ENCODE data around the gene CFAP43. TPM values are rescaled to one million over a fixed set of nuclear protein-coding genes. Genes with fewer than 3 reads are reported as not detected.

Gene CFAP43, protein sequence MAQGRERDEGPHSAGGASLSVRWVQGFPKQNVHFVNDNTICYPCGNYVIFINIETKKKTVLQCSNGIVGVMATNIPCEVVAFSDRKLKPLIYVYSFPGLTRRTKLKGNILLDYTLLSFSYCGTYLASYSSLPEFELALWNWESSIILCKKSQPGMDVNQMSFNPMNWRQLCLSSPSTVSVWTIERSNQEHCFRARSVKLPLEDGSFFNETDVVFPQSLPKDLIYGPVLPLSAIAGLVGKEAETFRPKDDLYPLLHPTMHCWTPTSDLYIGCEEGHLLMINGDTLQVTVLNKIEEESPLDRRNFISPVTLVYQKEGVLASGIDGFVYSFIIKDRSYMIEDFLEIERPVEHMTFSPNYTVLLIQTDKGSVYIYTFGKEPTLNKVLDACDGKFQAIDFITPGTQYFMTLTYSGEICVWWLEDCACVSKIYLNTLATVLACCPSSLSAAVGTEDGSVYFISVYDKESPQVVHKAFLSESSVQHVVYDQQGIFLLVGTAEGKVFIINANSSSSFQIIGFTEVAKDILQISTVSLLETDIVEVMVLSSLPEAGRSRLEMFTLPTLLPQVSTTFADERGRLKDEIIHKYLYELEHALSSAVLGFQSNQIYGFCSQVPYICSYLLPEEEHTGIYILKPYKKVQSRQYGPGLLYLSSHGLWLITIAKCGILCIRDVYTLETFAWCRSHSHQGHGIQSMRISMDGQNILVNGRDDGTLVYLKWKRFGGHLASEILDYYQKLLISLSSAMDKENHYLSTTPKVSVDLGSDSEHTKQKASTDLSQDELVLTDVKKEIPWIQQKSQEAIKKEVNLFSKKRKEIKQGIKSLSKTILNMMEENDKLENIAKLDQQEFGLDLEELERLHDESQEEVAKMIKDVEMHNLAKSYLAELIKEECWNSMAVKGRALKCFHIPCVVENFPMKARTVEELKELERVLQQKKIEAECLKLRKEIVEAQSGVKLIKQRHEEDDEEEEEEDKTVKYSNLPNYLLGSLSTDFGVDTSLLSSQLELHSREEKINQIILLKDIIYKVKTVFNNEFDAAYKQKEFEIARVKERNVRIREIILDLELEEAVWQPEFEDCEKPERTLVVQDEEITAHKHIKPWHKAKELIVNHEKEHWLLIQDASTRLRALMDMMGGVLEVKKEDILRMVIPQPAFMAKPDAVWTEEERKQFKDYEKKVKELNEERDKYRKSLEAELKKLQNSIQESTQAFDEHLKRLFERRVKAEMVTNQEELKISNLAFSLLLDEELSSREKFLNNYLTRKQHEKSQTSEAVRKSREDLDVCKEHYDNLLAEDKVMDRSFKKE (N-terminal part only)
- total RNA-seq (2014; rRNA removed; shearing (Covaris generic)): 0.89 and 2.1 TPM in 2 replicates

DNA sequence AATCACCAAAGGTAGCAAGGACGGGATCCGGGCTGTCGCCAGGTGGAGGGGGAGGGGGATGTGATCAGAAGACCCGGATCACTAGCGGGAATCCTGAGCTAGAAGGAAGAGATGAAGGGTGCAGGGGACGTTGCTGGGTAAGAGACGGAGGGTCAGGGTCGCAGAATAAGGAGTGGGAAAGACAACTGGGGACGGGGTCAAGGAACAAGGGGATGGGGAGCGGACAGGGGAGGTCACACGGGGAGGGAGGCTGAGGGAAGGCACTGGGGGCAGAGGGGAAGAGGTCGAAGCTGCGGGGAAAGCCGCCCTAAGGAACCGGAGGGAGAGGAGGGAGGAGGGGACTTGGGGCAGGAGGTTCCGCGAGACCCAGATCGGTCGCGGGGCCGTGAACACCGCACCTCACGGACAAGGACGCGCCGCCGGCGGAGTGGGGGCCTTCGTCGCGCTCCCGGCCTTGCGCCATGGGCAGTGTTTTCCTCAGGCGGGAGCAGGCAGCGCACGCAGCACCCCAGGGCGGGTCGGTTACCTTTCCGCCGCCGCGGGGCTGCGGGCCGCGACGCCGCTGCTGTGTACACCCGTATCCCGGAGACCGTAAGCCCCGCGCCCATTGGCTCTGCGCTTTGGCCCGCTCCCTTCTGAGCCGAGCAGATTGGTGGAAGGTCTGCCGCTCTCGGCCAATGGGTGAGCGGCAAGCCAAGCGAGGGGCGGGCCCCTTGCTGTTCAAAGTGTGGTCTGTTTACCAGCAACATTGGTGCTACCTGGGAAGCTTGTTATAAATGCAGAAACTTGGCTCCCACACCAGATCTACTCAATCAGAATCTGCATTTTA is at the start of gene CFAP43:
TSS of gene CFAP43 (minus strand) at position 581 of the 829 bp plus-strand sequence. CDS start at position 463, 118 bp downstream.
- DNase-seq (ENCODE audit: low read depth): peak; percentile 95

DNA sequence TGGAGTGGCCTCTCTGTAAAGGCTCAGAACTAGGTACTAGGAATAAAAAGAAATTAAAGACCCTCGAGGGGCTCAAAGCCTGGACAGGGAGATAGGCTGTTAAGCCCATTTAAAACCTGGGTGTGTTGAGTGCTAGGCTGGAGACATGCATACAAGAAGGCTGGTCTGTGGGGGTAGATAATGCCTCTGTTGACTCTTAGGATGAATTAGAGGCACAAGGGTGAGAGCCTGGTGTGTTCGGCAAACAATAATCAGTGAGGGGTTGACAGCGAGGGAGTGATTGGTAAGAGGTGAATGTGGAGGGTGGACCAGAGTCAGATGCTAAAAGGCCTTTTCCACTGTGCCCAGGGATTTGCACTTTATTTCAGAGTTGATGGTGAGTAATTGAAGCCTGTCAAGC is 49.5 kb upstream of the CFAP43 start:
- DNase-seq (ENCODE audit: low read depth): no peak

DNA sequence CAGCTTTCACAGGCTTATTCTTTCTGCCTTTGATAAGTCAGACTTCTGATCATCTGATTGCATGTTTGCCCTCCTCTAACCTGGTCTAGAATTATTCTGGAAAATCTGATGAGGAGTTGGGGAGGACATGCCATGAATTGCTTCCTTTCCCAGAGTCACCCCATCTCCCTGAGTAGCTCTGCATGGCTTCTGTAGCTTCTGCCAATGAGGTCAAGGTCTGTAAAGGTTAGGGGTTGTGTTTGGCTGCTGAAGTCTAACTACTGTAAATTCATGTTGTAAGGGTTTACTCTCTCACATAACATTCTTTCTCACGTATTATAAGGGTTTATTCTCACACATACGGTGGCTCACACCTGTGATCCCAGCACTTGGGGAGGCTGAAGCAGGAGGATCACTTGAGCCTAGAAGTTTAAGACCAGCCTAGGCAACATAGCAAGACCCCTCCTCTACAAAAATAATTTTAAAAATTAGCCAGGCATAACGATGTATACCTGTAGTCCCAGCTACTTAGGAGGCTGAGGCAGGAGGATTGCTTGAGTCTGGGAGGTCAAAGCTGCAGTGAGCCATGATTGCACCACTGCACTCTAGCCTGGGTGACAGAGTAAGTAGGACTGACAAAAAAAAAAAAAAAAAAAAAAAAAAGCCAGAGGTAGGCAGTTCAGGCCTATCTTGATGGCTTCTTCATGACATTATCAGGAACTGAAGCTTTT is 47.5 kb upstream of the CFAP43 start:
- DNase-seq (ENCODE audit: low read depth): no peak

DNA sequence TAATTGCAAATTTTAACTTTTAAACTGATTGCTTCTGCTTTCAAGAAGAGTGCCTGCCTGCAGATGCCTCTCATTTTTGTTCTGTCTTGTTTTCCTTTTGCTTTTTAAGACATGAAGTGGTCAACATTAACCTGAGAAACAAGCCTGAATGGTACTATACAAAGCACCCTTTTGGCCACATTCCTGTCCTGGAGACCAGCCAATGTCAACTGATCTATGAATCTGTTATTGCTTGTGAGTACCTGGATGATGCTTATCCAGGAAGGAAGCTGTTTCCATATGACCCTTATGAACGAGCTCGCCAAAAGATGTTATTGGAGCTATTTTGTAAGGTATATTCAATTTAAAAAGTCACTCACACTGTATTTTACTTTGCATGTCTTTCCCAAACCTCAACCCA is 45.6 kb upstream of the CFAP43 start:
- no peak for DNase-seq (ENCODE audit: low read depth)

DNA sequence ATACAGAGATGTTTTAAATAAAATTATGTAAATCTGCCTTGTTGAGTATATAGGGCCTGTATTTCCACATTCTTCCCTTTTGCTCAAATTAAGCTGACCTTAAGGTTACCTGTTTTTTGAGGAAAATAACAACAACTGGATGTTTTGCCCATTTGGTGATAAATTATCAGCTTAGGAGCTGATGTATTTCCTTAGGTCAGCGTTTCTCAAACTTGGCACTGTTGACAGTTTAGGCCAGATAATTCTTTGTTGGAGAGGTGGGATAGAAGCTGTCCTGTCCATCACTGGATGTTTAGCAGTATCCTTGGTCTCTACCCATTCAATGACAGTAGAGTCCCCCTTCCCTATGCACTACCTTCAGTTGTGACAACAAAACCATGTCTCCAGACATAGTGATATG is 44.0 kb upstream of the CFAP43 start:
- DNase-seq (ENCODE audit: low read depth): no peak

DNA sequence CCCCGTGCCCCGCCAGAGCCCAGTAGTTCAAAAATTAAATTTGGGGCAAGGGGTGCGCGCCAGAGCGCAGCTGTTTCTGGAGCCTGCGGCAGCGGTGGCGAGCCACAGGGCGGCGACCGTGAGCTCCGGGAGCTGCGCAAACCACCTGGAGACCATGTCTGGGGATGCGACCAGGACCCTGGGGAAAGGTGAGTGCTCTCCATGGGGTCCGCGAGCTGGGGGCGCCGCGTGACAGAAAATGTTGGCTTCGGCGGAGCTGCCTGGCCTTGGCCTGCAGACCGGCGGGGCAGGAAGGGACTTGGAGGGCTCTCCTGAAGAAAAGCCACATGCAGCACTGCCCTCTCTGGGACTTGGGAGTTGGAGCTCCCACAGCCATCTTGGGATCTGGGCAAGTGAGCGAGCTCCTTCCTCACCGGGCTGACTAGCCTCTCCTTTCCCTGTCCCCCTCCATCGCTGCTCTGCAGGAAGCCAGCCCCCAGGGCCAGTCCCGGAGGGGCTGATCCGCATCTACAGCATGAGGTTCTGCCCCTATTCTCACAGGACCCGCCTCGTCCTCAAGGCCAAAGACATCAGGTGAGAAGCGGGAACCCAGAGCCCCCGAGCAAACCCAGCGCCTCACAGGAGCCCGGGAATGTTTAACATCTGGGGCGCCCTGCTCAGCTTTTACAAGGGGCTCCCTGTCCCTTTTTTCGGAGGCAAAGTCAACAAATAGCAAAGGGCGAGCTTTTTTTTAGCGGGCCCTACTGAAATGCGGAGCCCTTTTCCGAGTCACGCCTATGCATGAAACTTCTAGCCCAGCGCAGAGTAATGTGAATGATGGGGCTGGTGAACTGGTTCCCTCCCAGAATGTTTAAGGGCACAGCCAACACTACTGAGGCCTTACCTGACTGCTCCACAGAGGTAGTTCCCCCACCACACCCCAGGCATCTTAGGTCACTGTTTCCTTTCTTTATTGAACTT is 42.9 kb upstream of the CFAP43 start:
- DNase-seq (ENCODE audit: low read depth): no peak

DNA sequence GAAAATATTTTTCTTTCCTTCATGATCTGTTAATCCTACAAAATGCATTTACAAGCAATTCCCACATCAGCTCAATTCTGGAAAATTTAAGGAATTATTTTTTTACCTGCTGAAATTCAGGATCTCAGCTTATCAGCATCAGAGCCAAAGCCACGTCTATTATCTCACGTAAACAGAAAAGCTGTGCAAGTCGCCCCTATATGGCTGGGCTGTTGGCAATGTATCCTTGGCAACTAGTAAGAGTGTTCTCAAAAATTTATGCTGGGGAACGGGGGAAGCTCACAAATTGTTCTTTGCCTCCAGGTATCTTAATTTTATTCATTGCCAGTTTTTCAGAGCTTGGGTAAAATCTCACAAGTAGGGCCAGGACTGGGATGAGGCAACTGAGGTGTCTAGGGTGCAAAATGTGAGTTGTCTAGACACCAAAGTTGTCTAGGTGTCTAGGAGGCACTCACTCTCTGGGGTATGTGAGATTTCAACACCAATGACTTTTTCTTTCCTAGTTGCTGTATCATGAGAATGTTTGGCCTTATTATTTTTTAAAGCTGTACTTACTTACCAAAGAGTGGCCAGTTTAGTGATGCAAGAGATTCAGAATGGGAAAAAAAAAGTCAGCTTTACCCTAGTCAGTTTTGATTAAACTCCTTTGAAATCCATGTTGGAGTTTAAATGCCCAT is 41.9 kb upstream of the CFAP43 start:
- no peak for DNase-seq (ENCODE audit: low read depth)

DNA sequence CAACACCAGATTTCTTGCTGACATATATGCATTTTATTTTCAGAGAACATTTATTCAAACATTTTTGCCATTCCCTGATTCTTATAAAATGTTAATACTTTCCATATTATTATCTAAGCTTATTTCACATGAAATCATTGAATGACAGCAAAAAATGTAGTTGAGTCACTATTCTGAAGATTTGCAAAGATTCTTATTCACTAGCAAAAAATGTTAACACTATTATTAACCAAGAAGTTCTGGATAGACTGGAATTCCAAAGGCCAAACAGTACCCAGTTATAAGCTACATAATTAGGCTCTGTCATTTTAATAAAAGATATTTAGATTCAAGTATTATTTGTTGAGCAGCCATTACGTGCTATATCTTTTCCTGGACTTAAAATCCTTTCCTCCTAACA is 41.1 kb upstream of the CFAP43 start:
- DNase-seq (ENCODE audit: low read depth): no peak

DNA sequence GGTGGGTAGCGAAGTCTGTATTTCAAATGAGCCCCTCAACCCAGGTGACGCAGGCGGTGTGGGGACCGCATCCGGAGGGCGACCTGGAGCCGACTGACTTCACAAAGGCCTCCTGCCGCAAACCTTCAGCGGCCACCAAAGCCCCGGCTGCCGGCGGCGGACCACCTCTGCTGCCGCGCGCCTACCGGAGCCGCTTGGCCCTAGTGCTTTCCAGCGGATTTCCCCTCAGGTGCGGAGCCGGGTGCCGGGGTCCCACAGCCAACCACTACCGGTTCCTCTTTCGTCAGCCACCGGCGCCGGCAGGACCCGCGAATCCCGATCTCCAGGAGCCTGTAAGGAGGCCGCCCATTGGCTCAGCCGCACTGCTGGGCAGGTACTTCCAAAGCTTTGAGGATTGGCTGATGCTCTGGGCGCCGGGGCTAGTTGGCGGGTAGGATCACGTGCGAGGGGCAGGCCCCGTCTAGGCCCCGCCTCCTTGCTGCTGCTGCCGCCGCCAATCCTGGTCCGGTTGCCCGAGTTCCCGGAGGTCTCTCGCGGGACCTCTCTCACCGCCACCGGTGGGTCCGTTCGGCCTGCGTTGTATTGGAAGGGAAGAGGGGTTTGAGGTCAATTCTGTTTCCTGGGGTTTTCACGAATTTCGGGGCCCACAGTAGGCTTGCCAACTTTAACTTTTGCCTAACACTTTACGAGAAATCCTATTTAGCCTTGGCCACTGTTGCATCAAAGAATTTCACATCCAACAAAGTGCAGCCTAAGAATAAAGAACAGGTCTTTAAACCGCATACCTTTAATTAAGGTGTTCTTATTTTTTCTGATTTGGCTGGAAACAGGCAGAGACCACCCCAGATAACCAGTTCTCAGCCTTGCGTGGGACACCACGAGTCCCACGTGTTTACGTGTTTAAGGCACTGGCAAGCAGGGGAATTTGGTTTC is 36.8 kb upstream of the CFAP43 start, which contains the start of gene GSTO2:
TSS of gene GSTO2 (plus strand) at position 472 of the 933 bp plus-strand sequence. CDS start 5,732 bp downstream, outside the sequence.
- DNase-seq (ENCODE audit: low read depth): peak; percentile 99

DNA sequence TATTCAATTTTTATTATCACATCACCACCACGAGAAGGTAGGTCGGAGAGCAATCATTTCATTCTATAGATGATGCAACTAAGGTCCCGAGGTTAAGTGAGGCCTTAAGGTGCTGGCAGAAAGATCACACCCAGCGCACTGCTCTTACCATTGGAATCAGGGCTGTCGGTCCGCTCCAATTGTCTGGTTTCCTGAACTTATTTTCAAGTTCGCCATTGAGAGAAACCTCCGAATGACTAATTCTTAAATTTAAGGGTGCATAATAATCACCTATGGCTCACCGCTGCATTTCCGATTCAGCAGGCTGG is 36.2 kb upstream of the CFAP43 start:
- DNase-seq (ENCODE audit: low read depth): peak; percentile 32

DNA sequence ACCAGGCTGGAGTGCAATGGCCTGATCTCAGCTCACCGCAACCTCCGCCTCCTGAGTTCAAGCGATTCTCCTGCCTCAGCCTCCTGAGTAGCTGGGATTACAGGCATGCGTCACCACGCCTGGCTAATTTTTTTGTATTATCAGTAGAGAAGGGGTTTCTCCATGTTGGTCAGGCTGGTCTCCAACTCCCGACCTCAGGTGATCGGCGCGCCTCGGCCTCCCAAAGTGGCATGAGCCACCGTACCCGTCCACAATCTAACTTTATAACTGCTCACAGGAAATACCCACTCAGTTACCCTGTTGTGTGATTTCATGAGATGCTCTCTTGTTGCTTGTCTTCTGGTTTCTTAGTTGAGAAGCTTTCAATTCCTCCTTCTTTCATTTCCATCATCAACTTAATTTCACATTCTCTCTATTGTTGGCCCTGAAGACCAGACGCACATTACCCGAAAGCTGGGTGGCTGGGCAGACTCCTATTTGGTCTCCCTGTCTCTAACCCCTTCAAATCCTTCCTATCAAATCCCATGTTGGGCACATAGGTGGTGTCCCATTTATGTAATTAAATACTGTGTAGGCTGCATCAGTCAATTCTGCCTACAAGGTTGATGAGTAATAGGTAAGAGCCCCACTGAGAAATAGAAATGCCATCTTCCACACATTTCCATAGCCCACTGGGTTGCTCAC is 35.7 kb upstream of the CFAP43 start:
- peak; percentile 26 for DNase-seq (ENCODE audit: low read depth)

DNA sequence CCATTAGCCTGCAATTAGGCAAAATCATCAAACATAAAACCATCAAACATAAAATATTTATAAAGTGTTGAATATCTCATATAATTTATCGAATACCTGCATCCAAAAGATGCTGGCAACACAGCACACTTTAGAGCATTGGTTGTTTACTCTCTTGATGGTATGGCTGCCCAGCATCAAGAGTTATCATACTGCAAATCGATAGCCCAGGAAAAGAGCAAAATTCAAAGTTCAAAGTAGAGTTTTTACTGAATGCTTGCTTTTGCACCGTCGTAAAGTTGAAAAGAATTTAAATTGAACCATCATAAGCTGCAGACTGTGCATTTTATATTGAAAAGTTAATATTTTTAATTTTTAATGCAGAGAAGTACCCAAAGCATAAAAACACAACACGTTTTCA is 32.6 kb upstream of the CFAP43 start:
- no peak for DNase-seq (ENCODE audit: low read depth)

DNA sequence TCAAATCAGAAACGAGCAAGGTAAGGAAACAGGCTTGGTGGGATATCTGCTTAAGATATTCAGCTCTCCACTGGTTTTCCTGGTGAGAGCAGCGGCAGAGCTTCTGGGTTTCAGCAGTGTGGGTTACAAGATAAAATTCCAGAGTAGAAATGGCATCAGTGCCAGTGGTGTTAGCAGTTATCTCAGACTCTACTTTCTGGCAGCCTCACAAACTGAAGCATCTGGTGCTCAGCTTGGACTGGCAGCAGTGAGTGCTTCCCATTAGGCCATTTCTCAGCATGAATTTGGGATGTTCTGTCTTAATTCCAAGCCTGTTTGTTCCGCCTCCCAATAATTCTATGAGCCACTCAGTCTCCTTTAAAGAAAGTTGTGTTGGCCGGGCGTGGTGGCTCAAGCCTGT is 29.9 kb upstream of the CFAP43 start:
- DNase-seq (ENCODE audit: low read depth): no peak

DNA sequence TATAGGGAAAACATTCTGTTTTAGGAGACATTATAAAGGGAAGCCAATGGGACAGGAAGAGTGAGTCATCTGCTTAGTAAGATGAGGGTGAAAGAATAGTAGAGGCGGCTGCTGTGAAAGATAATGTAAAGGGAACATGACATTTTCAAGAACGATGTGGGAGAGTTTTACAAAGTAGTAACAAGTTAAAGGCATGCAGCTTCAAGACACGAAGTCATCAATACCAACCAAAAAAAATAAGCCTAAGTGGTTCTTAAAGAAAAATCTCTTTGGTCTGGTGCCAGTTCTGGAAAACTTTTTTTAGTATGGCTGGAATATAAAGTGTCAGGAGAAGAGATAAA is 28.6 kb upstream of the CFAP43 start:
- peak; percentile 55 for DNase-seq (ENCODE audit: low read depth)

DNA sequence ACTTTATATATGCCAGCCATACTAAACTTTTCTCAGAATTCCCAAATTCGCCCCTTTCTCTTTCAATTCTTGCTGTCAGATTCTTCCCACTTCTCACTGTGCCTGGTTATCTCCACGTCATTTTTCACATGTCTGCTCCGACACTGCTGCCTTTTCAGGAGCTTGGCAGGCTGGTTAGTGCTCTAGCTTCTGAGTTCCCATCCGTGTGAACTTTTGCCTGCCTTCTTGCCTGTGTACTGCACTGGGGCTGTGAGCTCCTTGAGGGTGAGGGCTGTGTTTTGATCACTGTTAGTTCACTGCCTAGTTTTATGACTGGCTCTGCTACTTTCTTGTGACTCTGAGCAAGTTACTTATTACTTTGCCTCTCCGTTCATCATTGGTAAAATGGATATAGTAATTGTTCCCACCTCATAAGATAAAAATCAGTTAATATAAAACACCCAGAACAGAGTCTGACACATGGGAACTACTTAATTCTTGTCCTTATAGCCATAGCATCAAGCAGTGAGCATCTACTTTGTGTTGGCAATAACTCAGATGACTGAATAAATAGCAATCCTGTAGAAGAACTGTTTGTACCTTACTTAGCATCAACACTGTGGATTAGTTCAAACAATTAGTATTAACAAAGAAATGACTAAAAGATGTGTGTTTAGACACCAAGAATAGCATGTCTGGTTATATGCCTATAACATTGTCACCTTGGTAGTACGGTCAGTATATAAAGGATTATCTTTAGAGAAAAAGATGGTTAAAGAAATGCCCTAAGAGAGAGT is 28.0 kb upstream of the CFAP43 start:
- no peak for DNase-seq (ENCODE audit: low read depth)

DNA sequence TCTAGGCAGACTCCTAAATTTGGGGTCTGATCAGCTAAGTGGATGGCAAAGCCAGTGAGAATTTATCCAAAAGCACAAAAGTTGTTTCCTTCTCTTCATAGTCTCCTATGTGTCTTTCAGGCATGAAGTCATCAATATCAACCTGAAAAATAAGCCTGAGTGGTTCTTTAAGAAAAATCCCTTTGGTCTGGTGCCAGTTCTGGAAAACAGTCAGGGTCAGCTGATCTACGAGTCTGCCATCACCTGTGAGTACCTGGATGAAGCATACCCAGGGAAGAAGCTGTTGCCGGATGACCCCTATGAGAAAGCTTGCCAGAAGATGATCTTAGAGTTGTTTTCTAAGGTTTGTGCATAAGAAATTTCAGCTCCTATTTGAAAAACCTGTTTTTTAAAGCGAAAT is 27.3 kb upstream of the CFAP43 start:
- no peak for DNase-seq (ENCODE audit: low read depth)

Data from M059J (cell line).